ENCODE data around the gene TCF21.

GRCh38 chr6:133889557-133890403, 867 bp downstream of the TCF21 start:
- TF ChIP-seq CTCF (IDR thresholded peaks at IDR 0.05 in 4 of 5, conservative IDR thresholded peaks at IDR 0.05 in 1 of 5) (no peak), POLR2A (IDR thresholded peaks at IDR 0.05) (no peak)

Measured in gastrocnemius medialis (tissue), 4 donors.